Osteoblast (primary cell): ENCODE data around the gene GPR132. TPM values are rescaled to one million over a fixed set of nuclear protein-coding genes. Genes with fewer than 3 reads are reported as not detected.

Experiments used
- DNase-seq: peaks from one replicate; pipeline ENCODE4 v3.0.0; 2011; ENCODE audit warnings: low spot score, mixed read lengths; ENCODE audit not compliant: insufficient read length; ENCODE audit errors: missing footprints
- H2AFZ ChIP-seq: 2 replicates; pipeline ENCODE4 v1.6.0; 2011; ENCODE audit warnings: mild to moderate bottlenecking, low read length
- H3K27ac ChIP-seq: 2 replicates; pipeline ENCODE4 v1.5.1; 2011; ENCODE audit warnings: mild to moderate bottlenecking, low read depth, low read length, moderate library complexity
- H3K27me3 ChIP-seq: 2 replicates; pipeline ENCODE4 v1.6.0; 2012; ENCODE audit warnings: mild to moderate bottlenecking, control low read depth, inconsistent platforms, low read length, moderate library complexity; ENCODE audit not compliant: insufficient read depth
- H3K36me3 ChIP-seq: 2 replicates; pipeline ENCODE4 v1.5.1; 2011; ENCODE audit warnings: mild to moderate bottlenecking, low read length, control low read depth, moderate library complexity; ENCODE audit not compliant: insufficient read depth
- H3K4me1 ChIP-seq: 2 replicates; pipeline ENCODE4 v1.5.1; 2011; ENCODE audit warnings: mild to moderate bottlenecking, low read length, control low read depth, moderate library complexity; ENCODE audit not compliant: insufficient read depth
- H3K4me2 ChIP-seq: 2 replicates; pipeline ENCODE4 v1.6.0; 2011; ENCODE audit warnings: mild to moderate bottlenecking, low read length; ENCODE audit not compliant: insufficient read depth
- H3K4me3 ChIP-seq: fragments of 200-600 bp; sonication (generic); 3 replicates; pipeline ENCODE4 v1.5.1; 2012; ENCODE audit warnings: mild to moderate bottlenecking, low read length, inconsistent platforms; ENCODE audit not compliant: insufficient read depth
- H3K79me2 ChIP-seq: 2 replicates; pipeline ENCODE4 v1.6.0; 2012; ENCODE audit warnings: mild to moderate bottlenecking, low read length, control low read depth, inconsistent platforms; ENCODE audit not compliant: insufficient read depth
- H3K9me3 ChIP-seq: 2 replicates; pipeline ENCODE4 v1.5.1; 2011; ENCODE audit warnings: low read depth, low read length, control low read depth
- H4K20me1 ChIP-seq: 2 replicates; pipeline ENCODE4 v1.6.0; 2012; ENCODE audit warnings: mild to moderate bottlenecking, low read length, control low read depth; ENCODE audit not compliant: insufficient read depth
- total RNA-seq: library from RNA; depleted of rRNA; stranded (reverse); fragments of >200 nt; gene quantifications from 2 replicates; pipeline ENCODE4 v1.2.3, GENCODE V29; 2012
- TF ChIP-seq, protein P1 (sequence below): IDR thresholded peaks from 2 replicates; pipeline ENCODE4 v1.5.1; 2011; ENCODE audit warnings: mild to moderate bottlenecking, low read depth, low read length, moderate library complexity; ENCODE audit errors: extremely low read depth

The GPR132 gene
- total RNA-seq, 1 donor = under 0.01 TPM

DNA sequence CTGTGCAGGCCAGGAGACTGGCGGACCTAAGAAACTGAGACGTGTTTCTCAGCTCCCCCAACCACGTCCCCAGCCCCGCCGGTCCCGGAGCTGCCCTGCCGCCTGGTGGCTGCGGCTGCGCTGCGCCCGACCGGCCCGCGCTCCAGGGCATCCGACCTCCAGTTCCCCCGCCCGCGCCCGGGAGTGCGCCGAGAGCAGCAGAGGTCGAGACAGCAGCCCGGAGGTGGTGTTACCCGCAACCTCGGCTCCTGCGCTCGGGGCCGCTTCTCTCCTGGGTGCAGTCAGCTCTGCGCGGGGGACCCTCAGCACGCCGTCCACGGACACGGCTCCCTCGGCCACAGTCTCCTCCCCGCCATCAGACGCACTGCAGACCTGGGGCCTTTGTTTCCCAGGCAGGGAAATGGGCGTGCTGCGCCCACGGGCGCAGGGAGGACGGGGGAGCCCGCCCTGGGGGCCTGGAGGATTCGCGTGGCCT lies 21.6 kb upstream of the GPR132 start:
- Histone ChIP-seq H3K4me1 (peaks cover 22% of the 10 kb centered on the region), H3K4me2 (peak overlapping the region; percentile 86), H3K4me3 (peak overlapping the region; percentile 78), H3K27me3 (no peaks in the 10 kb centered on the region), H3K27ac (peak overlapping the region; percentile 4), H2AFZ (peak overlapping the region; percentile 65), H3K79me2 (no peaks in the 10 kb centered on the region), H3K36me3 (no peaks in the 10 kb centered on the region), H3K9me3 (no peaks in the 10 kb centered on the region), H4K20me1 (peaks cover 33% of the 10 kb centered on the region)
- TF ChIP-seq, protein P1, sequence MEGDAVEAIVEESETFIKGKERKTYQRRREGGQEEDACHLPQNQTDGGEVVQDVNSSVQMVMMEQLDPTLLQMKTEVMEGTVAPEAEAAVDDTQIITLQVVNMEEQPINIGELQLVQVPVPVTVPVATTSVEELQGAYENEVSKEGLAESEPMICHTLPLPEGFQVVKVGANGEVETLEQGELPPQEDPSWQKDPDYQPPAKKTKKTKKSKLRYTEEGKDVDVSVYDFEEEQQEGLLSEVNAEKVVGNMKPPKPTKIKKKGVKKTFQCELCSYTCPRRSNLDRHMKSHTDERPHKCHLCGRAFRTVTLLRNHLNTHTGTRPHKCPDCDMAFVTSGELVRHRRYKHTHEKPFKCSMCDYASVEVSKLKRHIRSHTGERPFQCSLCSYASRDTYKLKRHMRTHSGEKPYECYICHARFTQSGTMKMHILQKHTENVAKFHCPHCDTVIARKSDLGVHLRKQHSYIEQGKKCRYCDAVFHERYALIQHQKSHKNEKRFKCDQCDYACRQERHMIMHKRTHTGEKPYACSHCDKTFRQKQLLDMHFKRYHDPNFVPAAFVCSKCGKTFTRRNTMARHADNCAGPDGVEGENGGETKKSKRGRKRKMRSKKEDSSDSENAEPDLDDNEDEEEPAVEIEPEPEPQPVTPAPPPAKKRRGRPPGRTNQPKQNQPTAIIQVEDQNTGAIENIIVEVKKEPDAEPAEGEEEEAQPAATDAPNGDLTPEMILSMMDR = peak; percentile 65
- DNase-seq = peak; percentile 98

DNA sequence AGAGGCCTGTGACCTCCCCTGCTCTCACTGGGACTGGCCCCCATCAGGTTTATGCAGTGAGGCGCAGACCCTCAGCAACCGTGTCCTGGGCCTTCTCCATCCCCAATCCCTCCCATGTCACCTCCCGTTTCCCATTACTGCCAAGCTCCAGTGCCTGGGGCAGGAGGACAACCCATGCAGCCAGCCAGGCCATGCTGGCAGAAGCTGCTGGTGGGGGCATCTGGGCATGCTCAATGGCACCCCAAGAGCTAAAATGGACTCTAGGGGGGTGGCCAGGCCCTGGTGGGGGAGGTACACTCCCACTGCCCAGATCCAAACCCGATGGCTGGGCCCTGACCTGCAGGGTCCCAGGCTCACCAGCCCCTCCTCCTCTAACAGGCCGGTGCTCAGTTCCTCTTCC lies 20.5 kb upstream of the GPR132 start:
- peaks cover 27% of the 10 kb centered on the region for H4K20me1 ChIP-seq
- no peak overlapping the region for H2AFZ ChIP-seq
- peak; percentile 58 for DNase-seq
- TF ChIP-seq, protein P1 = no peak
- H3K27ac ChIP-seq = no peak overlapping the region
- no peaks in the 10 kb centered on the region for H3K27me3 ChIP-seq
- H3K4me3 ChIP-seq = no peak overlapping the region
- peaks cover 13% of the 10 kb centered on the region for H3K4me1 ChIP-seq
- no peaks in the 10 kb centered on the region for H3K79me2 ChIP-seq
- H3K4me2 ChIP-seq = no peak overlapping the region
- no peaks in the 10 kb centered on the region for H3K9me3 ChIP-seq
- no peaks in the 10 kb centered on the region for H3K36me3 ChIP-seq

DNA sequence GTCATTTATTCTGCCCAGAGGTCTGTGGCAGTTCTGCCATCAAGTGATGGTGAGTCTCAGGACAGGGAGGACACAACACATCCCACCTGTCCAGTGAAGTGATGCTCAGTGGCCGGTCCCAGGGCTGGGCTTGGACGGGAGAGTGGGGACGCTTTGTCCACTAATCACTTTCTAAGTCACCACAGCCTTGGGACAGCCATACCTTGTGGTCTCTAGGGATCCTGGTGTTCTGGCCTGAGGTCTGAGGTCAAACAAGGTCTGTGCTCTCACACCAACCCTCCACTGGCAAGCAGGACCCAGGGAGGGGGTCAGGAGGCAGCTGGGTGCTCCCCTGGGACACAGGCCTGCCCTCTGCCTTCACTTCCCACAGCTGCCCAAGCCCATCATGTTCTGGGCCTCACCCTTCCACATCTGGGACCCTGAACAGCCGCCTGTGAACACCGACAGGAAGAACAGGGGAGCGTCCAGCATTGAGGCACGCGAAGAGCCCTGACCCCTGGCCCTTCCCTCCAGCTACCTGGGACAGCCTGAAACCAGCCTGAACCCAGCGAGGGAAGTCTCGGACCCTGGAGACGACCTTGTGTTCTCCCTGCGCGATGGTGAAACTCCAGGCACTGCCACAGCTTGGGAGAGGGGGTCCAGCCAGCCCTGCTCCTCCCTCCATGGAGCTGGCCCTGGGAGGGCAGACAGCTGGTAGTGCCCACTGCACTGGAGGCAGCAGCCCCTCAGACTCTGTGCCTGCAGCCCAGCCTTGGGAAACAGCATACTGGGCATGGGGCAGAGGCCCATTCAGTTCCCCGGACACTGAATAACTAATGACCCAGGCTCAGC lies 19.7 kb upstream of the GPR132 start:
- peak; percentile 35 for DNase-seq
- peaks cover 21% of the 10 kb centered on the region for H4K20me1 ChIP-seq

More for the DNA sequence above, 19.7 kb upstream of the GPR132 start:
- Histone ChIP-seq H3K27ac (no peak overlapping the region), H3K4me3 (no peak overlapping the region), H3K4me2 (no peak overlapping the region), H3K27me3 (no peaks in the 10 kb centered on the region), H3K36me3 (no peaks in the 10 kb centered on the region), H2AFZ (no peak overlapping the region), H3K79me2 (no peaks in the 10 kb centered on the region), H3K9me3 (no peaks in the 10 kb centered on the region), H3K4me1 (peaks cover 13% of the 10 kb centered on the region)
- TF ChIP-seq, protein P1 = no peak
